GM12878 (cell line): ENCODE results near the gene ADAM33. TPM values are rescaled to one million over a fixed set of nuclear protein-coding genes. Genes with fewer than 3 reads are reported as not detected.

Source experiments
- ATAC-seq: fragments of 200-7000 bp; cut with Tn5 transposase; 3 replicates; pipeline ENCODE4 v1.9.1; 2020; ENCODE audit warnings: mild to moderate bottlenecking, moderate library complexity
- BruUV-seq: library from RNA; stranded (reverse); fragments of 400-500 nt; replicated peaks from 2 replicates; lab custom pipeline; 2021; lab: Mats Ljungman, UMichigan
- CTCF ChIA-PET: fragments of 300-600 bp; sonication (Branson Sonifier 250); formaldehyde crosslinking; extraction: SDS; loops from one replicate; lab custom pipeline; 2021; ENCODE audit warnings: inconsistent platforms; lab: Yijun Ruan, JAX
- POLR2A ChIA-PET: fragments of 350-600 bp; formaldehyde crosslinking; extraction: SDS; loops from one replicate; lab custom pipeline; 2021; ENCODE audit warnings: inconsistent platforms; lab: Charles Lee
- RAD21 ChIA-PET: fragments of 300-600 bp; sonication (Branson Sonifier 250); formaldehyde crosslinking; loops from one replicate; lab custom pipeline; 2023; ENCODE audit warnings: antibody characterized with exemption; ENCODE audit not compliant: unreplicated experiment; lab: Charles Lee
- SMC1A ChIA-PET: fragments of 300-600 bp; sonication (Branson Sonifier 250); formaldehyde crosslinking; loops from one replicate; lab custom pipeline; 2023; ENCODE audit not compliant: unreplicated experiment, uncharacterized antibody; lab: Charles Lee
- DNase-seq: peaks from one replicate; pipeline ENCODE4 v3.0.0-alpha.2; 2011; ENCODE audit warnings: low read depth, low spot score
- FAIRE-seq: peaks from 3 replicates; lab custom pipeline; 2011; peaks lifted over from hg19 to GRCh38; lab: Jason Lieb, UNC
- H2AFZ ChIP-seq: 2 replicates; pipeline ENCODE4 v1.6.0; 2011; ENCODE audit warnings: low read depth, low read length, control low read depth; ENCODE audit not compliant: control insufficient read depth
- H3K27ac ChIP-seq: 2 replicates; pipeline ENCODE4 v1.5.1; 2011; ENCODE audit warnings: control low read depth; ENCODE audit not compliant: control insufficient read depth, insufficient read depth
- H3K27me3 ChIP-seq, 2 experiments: replicated peaks in 1 of 2; 2 replicates each; pipeline versions ENCODE4 v1.6.0 to v1.6.1; 2011; ENCODE audit warnings: low read length in 1 of 2; ENCODE audit not compliant: control insufficient read depth in 2 of 2, insufficient read depth in 2 of 2
- H3K36me3 ChIP-seq, 2 experiments: 2 replicates each; pipeline ENCODE4 v1.5.1; 2011; ENCODE audit warnings: low read length in 1 of 2; ENCODE audit not compliant: control insufficient read depth in 2 of 2, insufficient read depth in 2 of 2
- H3K4me1 ChIP-seq: 2 replicates; pipeline ENCODE4 v1.6.1; 2011; ENCODE audit warnings: mild to moderate bottlenecking, low read length, moderate library complexity, mixed read lengths; ENCODE audit not compliant: control insufficient read depth, insufficient read depth
- H3K4me2 ChIP-seq: 2 replicates; pipeline ENCODE4 v1.6.0; 2011; ENCODE audit warnings: control low read depth; ENCODE audit not compliant: control insufficient read depth, insufficient read depth
- H3K4me3 ChIP-seq: fragments of 200-600 bp; sonication (generic); 2 replicates; pipeline ENCODE4 v1.5.1; 2016
- H3K79me2 ChIP-seq: 2 replicates; pipeline ENCODE4 v1.6.0; 2011; ENCODE audit warnings: low read length; ENCODE audit not compliant: control insufficient read depth, insufficient read depth
- H3K9ac ChIP-seq: 2 replicates; pipeline ENCODE4 v1.8.0; 2011; ENCODE audit warnings: low read length, control low read depth, mixed read lengths; ENCODE audit not compliant: control insufficient read depth, insufficient read depth
- H3K9me3 ChIP-seq: replicated peaks from 3 replicates; pipeline ENCODE4 v1.5.1; 2011; ENCODE audit warnings: mild to moderate bottlenecking, low read length; ENCODE audit not compliant: control insufficient read depth, insufficient read depth
- H4K20me1 ChIP-seq: 2 replicates; pipeline ENCODE4 v1.6.0; 2011; ENCODE audit not compliant: control insufficient read depth, insufficient read depth
- CEBPB ChIP-seq, 2 experiments: fragments of 150-350 bp in 1 of 2; IDR thresholded peaks; 2 replicates each; pipeline ENCODE4 v1.6.1; 2012 to 2014; ENCODE audit warnings: low read depth in 2 of 2, low read length in 2 of 2, borderline replicate concordance in 1 of 2, inconsistent platforms in 1 of 2
- GATAD2B ChIP-seq: fragments of 450-650 bp; conservative IDR thresholded peaks from 2 replicates; pipeline ENCODE4 v1.6.1; 2017; ENCODE audit warnings: low read depth, mild to moderate bottlenecking, moderate library complexity
- SUPT20H ChIP-seq: IDR thresholded peaks from 2 replicates; pipeline ENCODE4 v1.6.1; 2011; ENCODE audit warnings: low read depth, mild to moderate bottlenecking, low read length, moderate library complexity, borderline replicate concordance; ENCODE audit not compliant: control insufficient read depth
- TCF7 ChIP-seq: IDR thresholded peaks from 2 replicates; pipeline ENCODE4 v1.6.1; 2014; ENCODE audit warnings: antibody characterized with exemption, borderline replicate concordance
- ZBED1 ChIP-seq: IDR thresholded peaks from 2 replicates; pipeline ENCODE4 v1.6.1; 2016; ENCODE audit warnings: borderline replicate concordance
- WGBS: methylation state at CpG from one replicate; pipeline ENCODE4 v1.1.6; 2016; ENCODE audit warnings: low lambda C conversion rate; ENCODE audit not compliant: insufficient replicate concordance, insufficient coverage; ENCODE audit errors: missing lambda C conversion rate; 5-methylcytosine and 5-hydroxymethylcytosine counted together
- in situ Hi-C: fragments of 300-500 bp; cut with MboI; formaldehyde crosslinking; loops from 9 replicates; pipeline ENCODE4 v1.14.3; 2018; ENCODE audit warnings: mixed read lengths
- intact Hi-C: fragments of 100-400 bp; cut with micrococcal nuclease; formaldehyde crosslinking; loops from one replicate; pipeline ENCODE4 v1.14.2; 2022; ENCODE audit not compliant: unreplicated experiment
- polyA plus RNA-seq, 11 experiments: library from polyadenylated mRNA; depleted of rRNA in 4 of 11; unstranded in 6 of 11; stranded (reverse) in 5 of 11; fragments of >200 nt; fragmentation: Nextera tagmentation in 4 of 11; fragmentation: Illumina TruSeq in 1 of 11; extraction: Ambion mirVana in 4 of 11; extraction: Trizol in 1 of 11; gene quantifications; 1 replicate in 1 of 11; 2 replicates in 10 of 11; pipeline versions ENCODE4 v1.2.1 to v1.2.3, GENCODE V29; 2011 to 2016; ENCODE audit warnings: inconsistent platforms in 2 of 11, missing spikeins in 2 of 11, low read depth in 1 of 11
- total RNA-seq, 4 experiments: library from RNA; depleted of rRNA in 3 of 4; stranded (reverse); fragments of >200 nt in 3 of 4; fragmentation: Illumina TruSeq in 1 of 4; extraction: Trizol in 1 of 4; gene quantifications; 2 replicates each; pipeline versions ENCODE4 v1.2.1 to v1.2.3, GENCODE V29; 2013 to 2021
- TF ChIP-seq, protein P1 (sequence below): fragments of 450-650 bp; IDR thresholded peaks from 2 replicates; pipeline ENCODE4 v1.6.1; 2017; ENCODE audit warnings: mild to moderate bottlenecking, low read depth, inconsistent platforms; ENCODE audit not compliant: poor library complexity, severe bottlenecking
- TF ChIP-seq, protein P2 (sequence below): IDR thresholded peaks from 2 replicates; pipeline ENCODE4 v1.6.1; 2011; ENCODE audit warnings: borderline replicate concordance, low read depth, mild to moderate bottlenecking, moderate library complexity, mixed read lengths, low read length; ENCODE audit not compliant: insufficient read depth; ENCODE audit errors: extremely low read length
- TF ChIP-seq, protein P3 (sequence below): IDR thresholded peaks from 2 replicates; pipeline ENCODE4 v1.6.1; 2011; ENCODE audit warnings: borderline replicate concordance, low read depth, mild to moderate bottlenecking, moderate library complexity, low read length; ENCODE audit not compliant: insufficient read depth, poor library complexity, severe bottlenecking

Gene ADAM33
- total and polyA plus RNA-seq, 10 of the 15 experiments (the other 5 are each of a cell fraction or from before 2014, with no cell fraction given): not detected

DNA sequence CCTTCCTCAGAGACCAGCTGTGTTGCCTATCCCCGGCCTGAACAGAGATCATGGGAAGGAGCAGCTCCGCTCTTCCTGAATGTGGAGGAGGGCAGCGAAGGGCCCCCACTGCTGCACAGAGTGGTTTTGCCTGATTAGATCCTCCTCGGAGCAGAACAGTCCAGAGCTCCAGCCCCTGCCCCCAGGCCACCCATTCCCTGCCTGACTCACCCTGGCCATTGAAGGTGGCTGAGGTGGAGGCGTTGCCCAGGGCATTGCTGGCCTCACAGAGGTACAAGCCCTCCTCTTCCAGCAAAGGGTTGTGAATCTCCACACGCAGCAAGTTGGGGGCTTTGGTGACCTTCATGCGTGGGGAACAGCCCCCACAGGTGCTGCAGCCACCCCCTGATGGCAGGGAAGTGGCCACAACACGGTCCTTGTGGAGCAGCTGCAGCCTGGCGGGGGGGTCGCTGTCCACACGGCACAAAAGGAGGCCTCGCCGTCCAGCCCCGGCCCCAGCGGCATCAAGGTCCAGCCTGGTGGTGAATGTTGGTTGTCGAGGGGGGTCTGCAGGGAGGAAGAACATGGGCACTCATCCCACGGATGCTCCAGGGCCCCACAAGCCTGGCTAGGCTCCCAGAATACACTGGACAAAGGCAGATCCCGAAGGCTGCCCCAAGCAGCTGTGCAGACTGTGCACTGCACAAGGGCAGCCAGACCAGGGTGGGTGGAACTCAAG, 15.9 kb upstream of the ADAM33 start:
- no peaks in the 10 kb centered on the region for H3K79me2 ChIP-seq
- H3K4me1 ChIP-seq: no peaks in the 10 kb centered on the region
- H3K27ac ChIP-seq: no peak overlapping the region
- no TSS peak for BruUV-seq
- TF ChIP-seq TCF7 (no peak), CEBPB (IDR thresholded peaks at IDR 0.05; ENCODE audit: borderline replicate concordance in 1 of 2, low read depth in 2 of 2, low read length in 2 of 2) (no peak), SUPT20H (no peak), ZBED1 (no peak), GATAD2B (no peak)
- TF ChIP-seq, protein P1, sequence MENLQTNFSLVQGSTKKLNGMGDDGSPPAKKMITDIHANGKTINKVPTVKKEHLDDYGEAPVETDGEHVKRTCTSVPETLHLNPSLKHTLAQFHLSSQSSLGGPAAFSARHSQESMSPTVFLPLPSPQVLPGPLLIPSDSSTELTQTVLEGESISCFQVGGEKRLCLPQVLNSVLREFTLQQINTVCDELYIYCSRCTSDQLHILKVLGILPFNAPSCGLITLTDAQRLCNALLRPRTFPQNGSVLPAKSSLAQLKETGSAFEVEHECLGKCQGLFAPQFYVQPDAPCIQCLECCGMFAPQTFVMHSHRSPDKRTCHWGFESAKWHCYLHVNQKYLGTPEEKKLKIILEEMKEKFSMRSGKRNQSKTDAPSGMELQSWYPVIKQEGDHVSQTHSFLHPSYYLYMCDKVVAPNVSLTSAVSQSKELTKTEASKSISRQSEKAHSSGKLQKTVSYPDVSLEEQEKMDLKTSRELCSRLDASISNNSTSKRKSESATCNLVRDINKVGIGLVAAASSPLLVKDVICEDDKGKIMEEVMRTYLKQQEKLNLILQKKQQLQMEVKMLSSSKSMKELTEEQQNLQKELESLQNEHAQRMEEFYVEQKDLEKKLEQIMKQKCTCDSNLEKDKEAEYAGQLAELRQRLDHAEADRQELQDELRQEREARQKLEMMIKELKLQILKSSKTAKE: no peak
- TF ChIP-seq, protein P2, sequence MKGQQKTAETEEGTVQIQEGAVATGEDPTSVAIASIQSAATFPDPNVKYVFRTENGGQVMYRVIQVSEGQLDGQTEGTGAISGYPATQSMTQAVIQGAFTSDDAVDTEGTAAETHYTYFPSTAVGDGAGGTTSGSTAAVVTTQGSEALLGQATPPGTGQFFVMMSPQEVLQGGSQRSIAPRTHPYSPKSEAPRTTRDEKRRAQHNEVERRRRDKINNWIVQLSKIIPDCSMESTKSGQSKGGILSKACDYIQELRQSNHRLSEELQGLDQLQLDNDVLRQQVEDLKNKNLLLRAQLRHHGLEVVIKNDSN: no peak
- TF ChIP-seq, protein P3, sequence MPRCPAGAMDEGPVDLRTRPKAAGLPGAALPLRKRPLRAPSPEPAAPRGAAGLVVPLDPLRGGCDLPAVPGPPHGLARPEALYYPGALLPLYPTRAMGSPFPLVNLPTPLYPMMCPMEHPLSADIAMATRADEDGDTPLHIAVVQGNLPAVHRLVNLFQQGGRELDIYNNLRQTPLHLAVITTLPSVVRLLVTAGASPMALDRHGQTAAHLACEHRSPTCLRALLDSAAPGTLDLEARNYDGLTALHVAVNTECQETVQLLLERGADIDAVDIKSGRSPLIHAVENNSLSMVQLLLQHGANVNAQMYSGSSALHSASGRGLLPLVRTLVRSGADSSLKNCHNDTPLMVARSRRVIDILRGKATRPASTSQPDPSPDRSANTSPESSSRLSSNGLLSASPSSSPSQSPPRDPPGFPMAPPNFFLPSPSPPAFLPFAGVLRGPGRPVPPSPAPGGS: no peak
- no peak overlapping the region for H3K9ac ChIP-seq
- no peak for FAIRE-seq
- no peaks in the 10 kb centered on the region for H4K20me1 ChIP-seq
- POLR2A ChIA-PET: no interaction called here
- SMC1A ChIA-PET: no interaction called here
- intact Hi-C loops: no loop called here
- H2AFZ ChIP-seq: no peak overlapping the region
- no peak overlapping the region for H3K4me3 ChIP-seq
- 41% methylated on average over 17 of the region's 18 CpGs for WGBS
- CTCF ChIA-PET: interaction anchor here (1.7 to 3.2 kb wide), 2 partner anchors 10 to 13 kb away, joined by 5 to 12 read pairs; no protein-coding TSS in a partner anchor
- RAD21 ChIA-PET: interaction anchor here (0.7 to 1.6 kb wide), 2 partner anchors 13 to 21 kb away, joined by 3 read pairs; no protein-coding TSS in a partner anchor
- H3K27me3 ChIP-seq: no peaks in the 10 kb centered on the region; a peak in 1 of 4 replicates
- no peak overlapping the region for H3K4me2 ChIP-seq
- in situ Hi-C loops: no loop called here
- H3K36me3 ChIP-seq: no peaks in the 10 kb centered on the region
- no peak for ATAC-seq
- peaks cover 1% of the 10 kb centered on the region; the same call in 1 of the 3 replicates for H3K9me3 ChIP-seq
- no peak for DNase-seq
